MM.1S (cell line): ENCODE measurements around the gene THSD7B.

ENCODE experiments used
- DNase-seq: peaks from one replicate; pipeline ENCODE4 v3.0.0-alpha.2; 2015
- H2AFZ ChIP-seq: fragments of 300-600 bp; sonication (generic); 2 replicates; pipeline ENCODE4 v1.6.0; 2016; ENCODE audit warnings: antibody characterized with exemption, low read length
- H3F3A ChIP-seq: fragments of 300-600 bp; sonication (generic); 2 replicates; pipeline ENCODE4 v1.6.1; 2016; ENCODE audit warnings: mild to moderate bottlenecking, antibody characterized with exemption, low read length, moderate library complexity, mixed read lengths; ENCODE audit not compliant: insufficient read depth
- H3K27ac ChIP-seq: fragments of 300-600 bp; sonication (generic); 2 replicates; pipeline ENCODE4 v1.5.1; 2016; ENCODE audit warnings: mild to moderate bottlenecking, low read length
- H3K27me3 ChIP-seq: fragments of 300-600 bp; sonication (generic); replicated peaks from 2 replicates; pipeline ENCODE4 v1.6.0; 2016; ENCODE audit warnings: low read length; ENCODE audit not compliant: insufficient read depth
- H3K36me3 ChIP-seq: fragments of 300-600 bp; sonication (generic); replicated peaks from 2 replicates; pipeline ENCODE4 v1.6.1; 2016; ENCODE audit warnings: mild to moderate bottlenecking, low read length, mixed read lengths; ENCODE audit not compliant: insufficient read depth
- H3K4me1 ChIP-seq: fragments of 300-600 bp; sonication (generic); 2 replicates; pipeline ENCODE4 v1.6.1; 2016; ENCODE audit warnings: low read length, mixed read lengths
- H3K4me2 ChIP-seq: fragments of 300-600 bp; sonication (generic); 2 replicates; pipeline ENCODE4 v1.6.0; 2016; ENCODE audit warnings: low read depth, low read length
- H3K4me3 ChIP-seq: fragments of 300-600 bp; sonication (generic); 2 replicates; pipeline ENCODE4 v1.5.1; 2016; ENCODE audit warnings: low read length, mixed read lengths
- H3K79me2 ChIP-seq: fragments of 300-600 bp; sonication (generic); 2 replicates; pipeline ENCODE4 v1.6.1; 2016; ENCODE audit warnings: mixed run types, low read length, mixed read lengths
- H3K9ac ChIP-seq: fragments of 300-600 bp; sonication (generic); 2 replicates; pipeline ENCODE4 v1.6.1; 2016; ENCODE audit warnings: low read length, mixed read lengths
- H3K9me2 ChIP-seq: fragments of 300-600 bp; sonication (generic); replicated peaks from 2 replicates; pipeline ENCODE4 v1.6.1; 2016; ENCODE audit warnings: mild to moderate bottlenecking, low read length, mixed read lengths; ENCODE audit not compliant: insufficient read depth
- H3K9me3 ChIP-seq: fragments of 300-600 bp; sonication (generic); replicated peaks from 2 replicates; pipeline ENCODE4 v1.6.1; 2016; ENCODE audit warnings: mild to moderate bottlenecking, low read length, mixed read lengths; ENCODE audit not compliant: insufficient read depth
- H4K20me1 ChIP-seq: fragments of 300-600 bp; sonication (generic); 2 replicates; pipeline ENCODE4 v1.6.1; 2016; ENCODE audit warnings: mild to moderate bottlenecking, low read length, moderate library complexity, mixed read lengths; ENCODE audit not compliant: insufficient read depth
- EZH2 ChIP-seq: fragments of 300-600 bp; sonication (generic); optimal IDR thresholded peaks from 2 replicates; pipeline ENCODE3; 2017; ENCODE audit warnings: low read depth, mild to moderate bottlenecking, antibody characterized with exemption, low read length, mixed read lengths
- EZH2phosphoT487 ChIP-seq: fragments of 300-600 bp; sonication (generic); IDR thresholded peaks from 2 replicates; pipeline ENCODE4 v1.6.1; 2018; ENCODE audit warnings: antibody characterized with exemption, low read length
- TF ChIP-seq, protein P1 (sequence below): fragments of 300-600 bp; sonication (generic); IDR thresholded peaks from 2 replicates; pipeline ENCODE4 v1.5.1; 2016; ENCODE audit warnings: antibody characterized with exemption, low read length, mixed read lengths

THSD7B gene

GRCh38 chr2:137133225-137133624, 367.9 kb downstream of the THSD7B start:
- no peaks in the 10 kb centered on the region for H3K27me3 ChIP-seq
- no peaks in the 10 kb centered on the region for H3K79me2 ChIP-seq

GRCh38 chr2:137138263-137138662, 372.9 kb downstream of the THSD7B start:
- H3K4me1 ChIP-seq = no peaks in the 10 kb centered on the region
- TF ChIP-seq, protein P1, sequence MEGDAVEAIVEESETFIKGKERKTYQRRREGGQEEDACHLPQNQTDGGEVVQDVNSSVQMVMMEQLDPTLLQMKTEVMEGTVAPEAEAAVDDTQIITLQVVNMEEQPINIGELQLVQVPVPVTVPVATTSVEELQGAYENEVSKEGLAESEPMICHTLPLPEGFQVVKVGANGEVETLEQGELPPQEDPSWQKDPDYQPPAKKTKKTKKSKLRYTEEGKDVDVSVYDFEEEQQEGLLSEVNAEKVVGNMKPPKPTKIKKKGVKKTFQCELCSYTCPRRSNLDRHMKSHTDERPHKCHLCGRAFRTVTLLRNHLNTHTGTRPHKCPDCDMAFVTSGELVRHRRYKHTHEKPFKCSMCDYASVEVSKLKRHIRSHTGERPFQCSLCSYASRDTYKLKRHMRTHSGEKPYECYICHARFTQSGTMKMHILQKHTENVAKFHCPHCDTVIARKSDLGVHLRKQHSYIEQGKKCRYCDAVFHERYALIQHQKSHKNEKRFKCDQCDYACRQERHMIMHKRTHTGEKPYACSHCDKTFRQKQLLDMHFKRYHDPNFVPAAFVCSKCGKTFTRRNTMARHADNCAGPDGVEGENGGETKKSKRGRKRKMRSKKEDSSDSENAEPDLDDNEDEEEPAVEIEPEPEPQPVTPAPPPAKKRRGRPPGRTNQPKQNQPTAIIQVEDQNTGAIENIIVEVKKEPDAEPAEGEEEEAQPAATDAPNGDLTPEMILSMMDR = no peak
- TF ChIP-seq EZH2 (no peak), EZH2phosphoT487 (no peak)
- no peaks in the 10 kb centered on the region for H3K36me3 ChIP-seq
- no peaks in the 10 kb centered on the region for H3K9me2 ChIP-seq
- no peak overlapping the region for H3K4me3 ChIP-seq
- H3K9me3 ChIP-seq = no peaks in the 10 kb centered on the region
- H3K9ac ChIP-seq = no peak overlapping the region
- H3K27ac ChIP-seq = no peak overlapping the region
- H2AFZ ChIP-seq = no peak overlapping the region
- no peaks in the 10 kb centered on the region for H3K27me3 ChIP-seq
- H3K4me2 ChIP-seq = no peak overlapping the region
- DNase-seq = no peak
- no peaks in the 10 kb centered on the region for H4K20me1 ChIP-seq
- H3K79me2 ChIP-seq = no peaks in the 10 kb centered on the region
- H3F3A ChIP-seq = no peaks in the 10 kb centered on the region

More at GRCh38 chr2:137133225-137133624, 367.9 kb downstream of the THSD7B start:
- H3K9me2 ChIP-seq = no peaks in the 10 kb centered on the region
- H3K27ac ChIP-seq = no peak overlapping the region
- no peaks in the 10 kb centered on the region for H3K9me3 ChIP-seq
- TF ChIP-seq EZH2phosphoT487 = no peak
- TF ChIP-seq, protein P1 = no peak
- no peak for TF ChIP-seq EZH2
- H3K4me1 ChIP-seq = no peaks in the 10 kb centered on the region
- H3K36me3 ChIP-seq = no peaks in the 10 kb centered on the region
- H3K4me3 ChIP-seq = no peak overlapping the region
- no peak overlapping the region for H3K4me2 ChIP-seq
- no peaks in the 10 kb centered on the region for H3F3A ChIP-seq
- no peak overlapping the region for H3K9ac ChIP-seq
- no peak overlapping the region for H2AFZ ChIP-seq
- DNase-seq = no peak
- H4K20me1 ChIP-seq = no peaks in the 10 kb centered on the region

DNA sequence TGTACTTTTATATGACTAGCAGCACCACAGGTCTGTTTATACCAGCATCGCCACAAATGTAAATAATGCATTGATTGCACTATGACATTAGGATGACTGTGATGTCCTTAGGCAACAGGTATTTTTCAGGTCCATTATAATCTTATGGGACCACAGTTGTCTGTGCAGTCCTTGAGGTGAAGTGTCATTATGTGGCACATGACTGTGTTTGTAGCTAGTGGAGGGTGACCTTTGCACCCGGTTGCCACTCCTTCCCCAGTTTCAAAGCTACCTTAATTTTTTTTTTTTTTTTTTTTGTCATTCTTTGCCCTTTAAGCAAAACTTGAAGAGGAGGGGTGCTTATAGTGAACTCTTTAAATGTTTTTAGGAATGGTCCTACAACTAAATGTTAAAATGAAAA, 386.4 kb downstream of the THSD7B start:
- no peak for DNase-seq
- H3K79me2 ChIP-seq = no peaks in the 10 kb centered on the region
- no peaks in the 10 kb centered on the region for H3F3A ChIP-seq
- TF ChIP-seq, protein P1 = no peak
- no peaks in the 10 kb centered on the region for H3K36me3 ChIP-seq
- H3K4me3 ChIP-seq = no peak overlapping the region
- H3K27ac ChIP-seq = no peak overlapping the region
- H3K9me3 ChIP-seq = no peaks in the 10 kb centered on the region
- H3K27me3 ChIP-seq = no peaks in the 10 kb centered on the region
- H2AFZ ChIP-seq = no peak overlapping the region
- H3K9ac ChIP-seq = no peak overlapping the region
- no peak overlapping the region for H3K4me2 ChIP-seq
- H4K20me1 ChIP-seq = no peaks in the 10 kb centered on the region
- no peaks in the 10 kb centered on the region for H3K4me1 ChIP-seq
- no peaks in the 10 kb centered on the region; the same call in 1 of the 2 replicates for H3K9me2 ChIP-seq

- H3K4me1 ChIP-seq = no peaks in the 10 kb centered on the region
- TF ChIP-seq EZH2phosphoT487 = no peak
- TF ChIP-seq EZH2 = no peak
- TF ChIP-seq, protein P1 = no peak
- H3K79me2 ChIP-seq = no peaks in the 10 kb centered on the region
- no peaks in the 10 kb centered on the region for H3F3A ChIP-seq
- H3K4me2 ChIP-seq = no peak overlapping the region
- H3K36me3 ChIP-seq = no peaks in the 10 kb centered on the region
- H3K27me3 ChIP-seq = no peaks in the 10 kb centered on the region
- no peaks in the 10 kb centered on the region for H4K20me1 ChIP-seq
- DNase-seq = no peak
- no peak overlapping the region for H2AFZ ChIP-seq
- H3K27ac ChIP-seq = no peak overlapping the region
- no peaks in the 10 kb centered on the region for H3K9me3 ChIP-seq
- H3K4me3 ChIP-seq = no peak overlapping the region
- no peak overlapping the region for H3K9ac ChIP-seq
- H3K9me2 ChIP-seq = no peaks in the 10 kb centered on the region; the same call in 1 of the 2 replicates
Observed at GRCh38 chr2:137154946-137155345, 389.6 kb downstream of the THSD7B start.
